Measurements from ENCODE around the gene CCDC82. TPM values are rescaled to one million over a fixed set of nuclear protein-coding genes. Genes with fewer than 3 reads are reported as not detected.

Gene CCDC82
- total and polyA plus RNA-seq, 2 experiments from 2014 or later: 17.3 TPM

GRCh38 chr11:96337541-96338431 lies 51.9 kb downstream of the CCDC82 start:
- Histone ChIP-seq H3K9me3 (ENCODE audit: low read depth) (no peaks in the 10 kb centered on the region), H3K27ac (peak overlapping the region; percentile 22), H3K36me3 (no peaks in the 10 kb centered on the region), H3K4me1 (ENCODE audit: low read depth) (peaks cover 49% of the 10 kb centered on the region), H3K27me3 (no peaks in the 10 kb centered on the region), H3K4me3 (no peak overlapping the region)
- DNase-seq (ENCODE audit: low read depth in 1 of 2, low spot score in 1 of 2): peak; percentile 49 to 53
- TF ChIP-seq CTCF (IDR thresholded peaks at IDR 0.05; ENCODE audit: low read depth, low read length): no peak

- Histone ChIP-seq H3K36me3 (no peaks in the 10 kb centered on the region), H3K9me3 (ENCODE audit: low read depth) (no peaks in the 10 kb centered on the region), H3K4me1 (ENCODE audit: low read depth) (peaks cover 53% of the 10 kb centered on the region), H3K27me3 (no peaks in the 10 kb centered on the region), H3K4me3 (no peak overlapping the region), H3K27ac (peak overlapping the region; percentile 3)
- no peak for TF ChIP-seq CTCF (IDR thresholded peaks at IDR 0.05; ENCODE audit: low read depth, low read length)
- peak in 1 of 2 donors; percentile 42 for DNase-seq (ENCODE audit: low read depth in 1 of 2, low spot score in 1 of 2)
Measured at GRCh38 chr11:96335388-96335787, 54.3 kb downstream of the CCDC82 start.

- Histone ChIP-seq H3K27me3 (no peaks in the 10 kb centered on the region), H3K4me3 (no peak overlapping the region), H3K27ac (no peak overlapping the region), H3K9me3 (ENCODE audit: low read depth) (no peaks in the 10 kb centered on the region), H3K36me3 (no peaks in the 10 kb centered on the region), H3K4me1 (ENCODE audit: low read depth) (peaks cover 53% of the 10 kb centered on the region)
- TF ChIP-seq CTCF (IDR thresholded peaks at IDR 0.05; ENCODE audit: low read depth, low read length): no peak
- DNase-seq (ENCODE audit: low read depth in 1 of 2, low spot score in 1 of 2): no peak
Measured at GRCh38 chr11:96334219-96334618, 55.5 kb downstream of the CCDC82 start.

- Histone ChIP-seq H3K36me3 (no peaks in the 10 kb centered on the region), H3K4me1 (ENCODE audit: low read depth) (peaks cover 51% of the 10 kb centered on the region), H3K27me3 (no peaks in the 10 kb centered on the region), H3K4me3 (no peak overlapping the region), H3K9me3 (ENCODE audit: low read depth) (no peaks in the 10 kb centered on the region), H3K27ac (no peak overlapping the region)
- DNase-seq (ENCODE audit: low read depth in 1 of 2, low spot score in 1 of 2): no peak
- TF ChIP-seq CTCF (IDR thresholded peaks at IDR 0.05; ENCODE audit: low read depth, low read length): no peak
Measured at GRCh38 chr11:96333191-96333719, 56.5 kb downstream of the CCDC82 start.

- H3K27me3 ChIP-seq: no peaks in the 10 kb centered on the region
- peak overlapping the region; percentile 42 for H3K27ac ChIP-seq
- no peaks in the 10 kb centered on the region for H3K36me3 ChIP-seq
- H3K4me3 ChIP-seq: no peak overlapping the region
- no peak for DNase-seq (ENCODE audit: low read depth in 1 of 2, low spot score in 1 of 2)
- no peak for TF ChIP-seq CTCF (IDR thresholded peaks at IDR 0.05; ENCODE audit: low read depth, low read length)
- H3K9me3 ChIP-seq (ENCODE audit: low read depth): no peaks in the 10 kb centered on the region
- peaks cover 41% of the 10 kb centered on the region for H3K4me1 ChIP-seq (ENCODE audit: low read depth)
Measured at GRCh38 chr11:96332126-96332771, 57.5 kb downstream of the CCDC82 start.
